ENCODE results near the gene GNG7.
"Not testable (repeated sequence)": the region's sequence is repeated elsewhere in the genome, so short reads cannot be mapped to it uniquely, and the experiment has no call there.

Gene GNG7

DNA sequence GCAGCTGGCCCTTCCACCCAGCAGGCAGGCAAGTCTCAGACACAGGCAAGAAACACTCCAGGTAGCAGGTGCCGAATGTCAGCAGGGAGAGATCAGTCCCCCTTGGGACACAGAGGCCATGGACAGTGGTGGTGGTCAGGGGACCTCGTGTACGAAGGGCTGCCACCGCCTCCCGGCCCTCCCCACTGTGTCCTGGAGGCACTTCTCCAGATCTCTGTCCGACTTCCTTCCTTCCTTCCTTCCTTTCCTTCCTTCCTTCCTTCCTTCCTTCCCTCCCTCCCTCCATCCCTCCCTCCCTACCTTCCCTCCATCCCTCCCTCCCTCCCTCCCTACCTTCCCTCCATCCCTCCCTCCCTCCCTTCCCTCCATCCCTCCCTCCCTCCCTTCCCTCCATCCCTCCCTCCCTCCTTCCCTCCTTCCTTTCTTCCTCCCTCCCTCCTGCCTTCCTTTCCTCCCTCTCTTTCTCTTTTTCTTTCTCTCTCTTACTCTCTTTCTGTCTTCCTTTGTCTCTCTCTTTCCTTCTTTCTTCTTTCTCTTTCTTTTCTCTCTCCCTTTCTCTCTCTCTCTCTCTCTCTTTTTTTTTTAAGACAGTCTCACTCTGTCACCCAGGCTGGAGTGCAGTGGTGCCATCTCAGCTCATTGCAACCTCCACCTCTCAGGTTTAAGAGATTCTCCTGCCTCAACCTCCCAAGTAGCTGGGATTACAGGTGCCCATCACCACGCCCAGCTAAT is 51.3 kb downstream of the GNG7 start:
- in situ Hi-C loops (cut with HindIII; ENCODE audit: low sequenced_read_pairs), result not testable (repeated sequence)

DNA sequence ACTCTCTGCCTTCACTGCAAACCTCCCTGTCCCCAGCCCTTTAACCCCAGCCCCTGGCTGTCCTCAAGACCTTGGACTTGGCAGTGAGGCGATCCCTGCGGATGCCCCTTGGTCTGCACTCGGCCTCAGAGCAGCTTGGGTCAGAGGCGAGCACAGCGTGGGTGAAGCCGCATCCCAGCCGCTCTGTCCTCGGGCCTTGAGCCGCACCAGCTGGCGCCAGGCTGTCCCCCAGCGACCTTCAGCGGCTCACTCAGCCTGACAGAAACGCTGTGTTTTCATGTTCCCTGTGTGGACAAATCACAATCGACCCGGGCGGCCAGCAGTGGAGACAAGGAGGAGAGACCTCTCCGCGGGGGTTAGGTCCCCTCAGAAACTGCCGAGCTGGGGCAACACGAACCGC is 52.0 kb downstream of the GNG7 start:
- in situ Hi-C loops (cut with HindIII; ENCODE audit: low sequenced_read_pairs), result no loop called here

DNA sequence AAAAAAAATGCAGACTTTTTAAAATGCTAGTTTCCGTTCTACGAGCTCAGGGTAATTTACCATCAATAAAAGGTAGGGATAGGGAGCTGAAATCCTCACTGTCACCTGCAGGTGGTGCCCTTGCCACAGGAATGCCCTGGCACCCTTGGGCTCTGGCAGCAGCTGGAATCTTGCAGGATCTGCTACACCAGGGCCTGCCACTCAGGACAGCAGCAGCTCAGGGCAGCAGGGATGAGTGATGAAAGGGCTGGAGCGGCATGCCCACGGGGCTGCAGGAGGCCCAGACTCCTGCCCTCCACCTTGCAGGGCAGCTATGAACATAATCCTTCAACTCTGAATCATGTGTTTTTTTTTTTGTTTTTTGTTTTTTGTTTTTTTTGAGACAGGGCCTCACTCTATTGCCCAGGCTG is 54.0 kb downstream of the GNG7 start:
- in situ Hi-C loops (cut with HindIII; ENCODE audit: low sequenced_read_pairs), result loop anchor here (10.0 kb wide), 1 partner anchor 86 kb away; no protein-coding TSS in a partner anchor

DNA sequence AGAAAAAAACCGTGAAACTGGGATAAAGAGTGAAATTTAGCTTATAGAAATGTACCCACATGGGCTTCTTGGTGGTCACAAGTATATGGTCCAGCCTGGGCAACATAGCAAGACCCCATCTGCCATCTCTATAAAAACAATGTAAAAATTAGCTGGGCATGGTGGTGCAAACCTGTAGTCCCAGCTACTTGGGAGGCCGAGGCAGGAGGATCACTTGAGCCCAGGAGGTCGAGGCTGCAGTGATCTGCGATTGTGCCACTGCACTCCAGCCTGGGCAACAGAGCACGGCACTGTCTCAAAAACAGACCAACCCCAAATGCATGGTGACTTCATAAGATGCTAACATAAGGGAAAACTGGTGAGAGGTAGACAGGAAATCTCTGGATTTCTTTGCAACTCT is 54.4 kb downstream of the GNG7 start:
- in situ Hi-C loops (cut with HindIII; ENCODE audit: low sequenced_read_pairs), result loop anchor here (10.0 kb wide), 1 partner anchor 87 kb away; no protein-coding TSS in a partner anchor

DNA sequence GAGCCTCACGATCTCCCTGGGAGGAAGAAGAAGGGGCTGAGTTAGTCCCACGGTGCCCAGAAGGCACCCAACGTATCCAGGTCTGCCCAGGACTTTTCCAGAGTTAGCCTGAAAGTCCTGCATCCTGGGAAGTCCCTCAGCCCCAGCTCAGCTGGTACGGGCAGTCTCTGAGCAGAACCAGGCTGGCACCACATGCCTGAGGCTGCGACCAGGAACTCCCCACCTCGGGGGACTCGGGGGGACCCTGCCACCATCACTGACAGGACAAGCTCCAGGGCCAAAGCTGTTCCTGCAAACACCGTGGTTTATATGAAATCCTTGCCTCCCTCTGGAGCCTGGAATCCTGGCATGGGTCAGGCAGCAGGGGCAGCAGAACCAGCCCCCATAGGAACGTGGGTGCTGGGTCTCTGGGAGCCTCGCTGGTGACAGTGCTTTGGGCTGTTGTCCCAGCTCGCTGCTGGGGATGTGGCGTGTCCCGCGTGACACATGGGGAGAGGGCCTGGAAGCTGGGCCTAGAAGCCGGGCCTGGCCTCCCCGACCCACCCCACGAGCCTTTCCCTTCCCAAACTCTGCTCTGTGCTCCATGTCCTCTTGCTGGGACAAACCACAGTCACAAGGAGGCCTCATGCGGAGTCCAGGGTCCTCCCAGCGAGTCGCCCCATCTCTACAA is 55.5 kb downstream of the GNG7 start:
- in situ Hi-C loops (cut with HindIII; ENCODE audit: low sequenced_read_pairs), result loop anchor here (10.0 kb wide), 1 partner anchor 88 kb away; no protein-coding TSS in a partner anchor

DNA sequence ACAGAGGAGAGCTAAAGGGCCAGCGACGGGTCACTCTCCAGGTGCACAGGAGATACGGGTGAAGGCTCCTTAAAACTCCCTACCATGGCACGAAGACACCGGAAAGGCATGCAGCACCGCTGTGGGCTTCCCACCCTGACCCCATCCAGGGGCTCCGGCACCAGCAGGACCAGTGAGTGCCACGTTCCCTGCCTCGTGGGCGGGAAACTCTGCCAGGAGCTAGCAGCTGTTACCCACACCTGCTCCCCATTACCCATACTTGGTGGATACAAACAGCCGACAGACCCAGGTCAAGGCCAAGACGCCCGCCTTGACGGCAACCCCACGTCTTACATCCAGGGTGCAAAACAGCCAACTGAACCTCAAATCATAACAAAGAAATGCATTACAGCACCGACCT is 56.7 kb downstream of the GNG7 start:
- in situ Hi-C loops (cut with HindIII; ENCODE audit: low sequenced_read_pairs), result loop anchor here (10.0 kb wide), 1 partner anchor 89 kb away; no protein-coding TSS in a partner anchor

DNA sequence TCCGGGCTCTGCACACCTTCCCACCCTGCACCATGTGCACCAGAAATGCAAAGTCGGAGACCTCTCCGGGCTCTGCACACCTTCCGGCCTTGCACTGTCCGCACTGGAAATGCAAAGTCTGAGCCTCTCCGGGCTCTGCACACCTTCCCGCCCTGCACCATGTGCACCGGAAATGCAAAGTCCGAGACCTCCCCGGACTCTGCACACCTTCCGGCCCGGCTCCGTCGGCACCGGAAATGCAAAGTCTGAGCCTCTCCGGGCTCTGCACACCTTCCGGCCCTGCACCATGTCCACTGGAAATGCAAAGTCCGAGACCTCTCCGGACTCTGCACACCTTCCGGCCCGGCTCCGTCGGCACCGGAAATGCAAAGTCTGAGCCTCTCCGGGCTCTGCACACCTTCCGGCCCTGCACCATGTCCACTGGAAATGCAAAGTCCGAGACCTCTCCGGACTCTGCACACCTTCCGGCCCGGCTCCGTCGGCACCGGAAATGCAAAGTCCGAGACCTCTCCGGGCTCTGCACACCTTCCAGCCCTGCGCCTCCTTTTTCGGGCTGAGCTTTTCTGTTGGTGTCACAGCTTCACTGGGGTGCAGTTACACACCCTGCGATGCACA is 59.3 kb downstream of the GNG7 start:
- in situ Hi-C loops (cut with HindIII; ENCODE audit: low sequenced_read_pairs), result loop anchor here (10.0 kb wide), 1 partner anchor 92 kb away; no protein-coding TSS in a partner anchor

DNA sequence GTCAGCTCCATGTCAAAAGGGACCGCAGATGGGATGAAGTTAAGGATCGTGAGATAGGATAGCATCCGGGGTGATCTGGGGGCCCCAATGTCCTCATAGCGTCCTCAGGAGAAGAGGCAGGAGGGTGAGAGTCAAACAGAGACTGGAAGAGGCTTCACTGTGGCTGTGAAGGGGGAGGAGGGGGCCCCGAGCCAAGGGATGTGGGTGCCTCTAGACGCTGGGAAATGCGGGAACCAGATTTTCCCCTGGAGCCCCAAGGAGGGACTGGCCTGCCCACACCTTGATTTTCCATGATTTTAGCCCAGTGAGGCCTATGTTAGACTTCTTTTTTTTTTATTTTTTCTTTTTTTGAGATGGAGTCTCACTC is 61.2 kb downstream of the GNG7 start:
- in situ Hi-C loops (cut with HindIII; ENCODE audit: low sequenced_read_pairs), result loop anchor here (10.0 kb wide), 1 partner anchor 93 kb away; no protein-coding TSS in a partner anchor

DNA sequence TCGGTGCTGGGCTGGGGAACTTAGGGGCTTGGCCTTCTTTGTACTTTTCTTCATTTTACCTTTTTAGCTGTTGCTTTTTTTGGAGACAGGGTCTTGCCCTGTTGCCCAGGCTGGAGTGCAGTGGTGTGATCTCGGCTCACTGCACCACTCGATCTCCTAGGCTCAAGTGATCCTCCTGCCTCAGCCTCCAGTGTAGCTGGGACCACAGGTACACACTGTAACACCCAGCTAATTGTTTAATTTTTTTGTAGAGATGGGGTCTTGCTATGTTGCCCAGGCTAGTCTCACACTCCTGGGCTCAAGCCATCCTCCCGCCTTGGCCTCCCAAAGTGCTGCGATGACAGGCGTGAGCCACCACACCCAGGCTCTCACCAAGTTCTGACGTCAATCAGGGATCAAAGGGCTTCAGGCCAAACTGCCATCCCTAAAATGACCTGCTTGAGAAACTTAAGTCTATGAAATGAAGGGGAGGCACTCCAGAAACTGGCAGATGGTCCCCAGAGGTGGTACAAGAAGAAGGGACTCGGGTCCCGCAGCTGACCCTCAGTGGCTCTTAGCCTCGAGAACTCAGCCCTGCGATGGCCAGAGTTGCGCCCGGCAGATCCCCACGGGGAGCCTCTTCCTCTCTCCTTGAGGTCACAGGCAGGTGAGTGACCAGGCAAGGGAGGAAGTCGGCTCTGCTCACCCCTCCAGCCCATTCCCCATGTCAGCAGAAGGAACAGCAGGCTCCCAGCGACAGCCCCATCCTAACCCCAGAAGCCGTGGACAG is 61.7 kb downstream of the GNG7 start:
- in situ Hi-C loops (cut with HindIII; ENCODE audit: low sequenced_read_pairs), result loop anchor here (10.0 kb wide), 1 partner anchor 94 kb away; no protein-coding TSS in a partner anchor

DNA sequence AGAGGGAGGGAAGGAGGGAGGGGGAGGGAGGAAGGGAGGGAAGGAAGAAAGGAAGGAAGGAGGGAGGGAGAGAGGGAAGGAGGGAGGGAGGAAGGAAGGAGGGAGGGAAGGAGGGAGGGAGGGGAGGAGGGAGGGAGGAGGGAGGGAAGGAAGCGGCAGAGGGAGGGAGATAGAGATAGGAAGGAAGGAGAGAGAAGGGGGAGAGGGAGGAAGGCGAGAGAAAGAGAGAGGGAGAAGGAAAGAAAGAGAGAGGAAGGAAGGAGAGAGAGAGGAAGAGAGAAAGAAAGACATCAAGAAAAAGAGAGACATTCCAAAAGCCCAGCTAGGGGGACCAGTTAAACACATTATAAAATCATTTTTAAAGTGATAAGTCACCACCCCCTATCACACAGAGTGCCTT is 62.5 kb downstream of the GNG7 start:
- in situ Hi-C loops (cut with HindIII; ENCODE audit: low sequenced_read_pairs), result loop anchor here (10.0 kb wide), 2 partner anchors 95 to 115 kb away; no protein-coding TSS in a partner anchor

DNA sequence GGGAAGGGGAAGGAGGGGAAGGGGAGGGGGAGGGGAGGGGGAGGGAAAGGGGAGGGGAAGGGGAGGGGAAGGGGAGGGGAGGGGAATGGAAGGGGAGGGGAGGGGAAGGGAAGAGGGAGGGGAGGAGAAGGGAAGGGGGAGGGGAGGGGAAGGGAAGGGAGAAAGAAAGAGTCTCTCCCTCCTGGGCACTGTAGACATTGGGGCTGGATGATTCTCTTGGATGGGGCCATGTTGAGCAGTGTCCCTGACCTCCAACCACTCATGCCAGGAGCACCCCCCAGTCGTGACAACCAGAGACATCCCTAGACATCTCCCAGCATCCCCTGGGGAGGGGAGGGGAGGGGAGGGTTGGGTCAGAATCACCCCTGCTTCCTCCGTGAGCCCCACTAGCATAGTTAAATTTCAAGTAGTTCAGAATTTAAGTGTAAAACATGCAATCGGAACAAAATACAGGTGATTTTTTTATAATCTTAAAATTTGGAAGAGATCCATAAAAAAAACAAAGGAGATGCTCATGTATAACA is 64.0 kb downstream of the GNG7 start:
- in situ Hi-C loops (cut with HindIII; ENCODE audit: low sequenced_read_pairs), result loop anchor here (10.0 kb wide), 1 partner anchor 116 kb away; no protein-coding TSS in a partner anchor

DNA sequence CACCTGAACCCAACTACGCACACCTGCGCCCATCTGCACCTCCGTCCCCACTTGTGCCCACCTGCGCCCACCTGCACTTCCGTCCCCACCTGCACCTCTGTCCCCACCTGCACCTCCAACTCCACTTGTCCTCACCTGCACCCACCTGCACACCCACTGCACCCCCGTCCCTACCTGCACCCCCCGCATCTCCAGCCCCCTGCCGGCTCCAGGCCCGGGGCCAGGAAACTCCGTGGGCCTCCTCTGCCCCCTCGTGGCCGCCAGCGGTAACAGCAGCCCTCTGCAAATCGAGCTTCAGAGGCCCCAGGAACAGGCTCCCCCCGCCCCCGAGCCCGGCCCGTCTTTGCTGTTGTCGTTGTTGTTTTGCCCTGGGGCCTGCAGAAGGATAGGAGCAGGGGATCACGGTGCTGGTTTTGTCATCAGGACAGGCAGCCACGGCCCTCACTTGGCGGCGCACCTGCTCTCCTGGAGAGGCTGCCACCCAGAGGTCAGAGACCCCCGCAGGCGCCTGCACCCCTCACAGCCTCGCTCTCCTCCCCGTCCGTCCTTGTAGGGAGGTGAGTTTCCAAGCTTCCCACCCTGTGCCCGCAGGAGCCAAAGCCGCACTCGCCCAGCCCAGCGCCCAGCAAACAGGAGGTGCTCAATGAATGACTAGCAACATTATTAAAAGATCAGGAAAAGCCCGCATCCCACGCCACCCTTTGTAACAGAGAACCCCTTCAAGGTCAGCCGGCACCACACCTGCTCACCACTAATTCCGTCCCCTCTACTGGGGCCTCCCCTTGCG is 65.4 kb downstream of the GNG7 start:
- in situ Hi-C loops (cut with HindIII; ENCODE audit: low sequenced_read_pairs), result loop anchor here (10.0 kb wide), 1 partner anchor 118 kb away; no protein-coding TSS in a partner anchor

DNA sequence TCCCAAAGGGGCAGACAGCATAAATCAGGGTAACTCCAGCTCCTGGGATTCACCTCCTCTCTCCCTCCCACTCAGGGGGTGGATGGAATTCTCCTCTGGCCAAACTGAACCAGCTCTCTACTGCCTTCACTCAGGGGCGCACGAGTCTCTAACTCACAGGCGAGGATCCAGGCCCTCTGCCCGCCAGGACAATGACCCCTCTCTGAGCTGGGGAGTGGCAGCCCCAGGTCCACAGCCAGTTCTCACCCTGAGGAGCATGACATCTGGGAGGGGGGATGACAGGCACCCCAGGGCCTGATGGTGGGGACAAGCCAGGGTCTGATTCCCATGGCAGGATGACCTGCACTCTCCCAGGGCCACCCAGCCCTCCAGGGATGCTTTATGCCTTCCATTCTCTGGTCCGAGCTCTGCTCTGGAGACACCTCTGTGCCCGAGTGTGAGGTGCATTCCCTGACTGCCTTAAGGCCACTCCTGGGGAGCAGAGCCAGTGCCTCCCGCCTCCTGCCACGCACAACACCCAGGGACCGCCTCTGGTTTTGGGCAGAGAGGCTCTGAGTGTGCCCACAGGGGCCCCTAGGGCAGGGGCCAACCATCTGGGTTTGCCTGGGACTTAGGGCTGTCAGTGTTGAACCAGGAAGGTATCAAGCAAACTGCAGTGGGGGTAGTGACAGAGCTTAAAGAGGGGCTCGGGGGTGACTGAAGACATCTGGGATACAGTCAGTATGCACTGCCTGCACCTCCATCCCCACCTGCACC is 66.2 kb downstream of the GNG7 start:
- in situ Hi-C loops (cut with HindIII; ENCODE audit: low sequenced_read_pairs), result loop anchor here (10.0 kb wide), 1 partner anchor 118 kb away; no protein-coding TSS in a partner anchor

DNA sequence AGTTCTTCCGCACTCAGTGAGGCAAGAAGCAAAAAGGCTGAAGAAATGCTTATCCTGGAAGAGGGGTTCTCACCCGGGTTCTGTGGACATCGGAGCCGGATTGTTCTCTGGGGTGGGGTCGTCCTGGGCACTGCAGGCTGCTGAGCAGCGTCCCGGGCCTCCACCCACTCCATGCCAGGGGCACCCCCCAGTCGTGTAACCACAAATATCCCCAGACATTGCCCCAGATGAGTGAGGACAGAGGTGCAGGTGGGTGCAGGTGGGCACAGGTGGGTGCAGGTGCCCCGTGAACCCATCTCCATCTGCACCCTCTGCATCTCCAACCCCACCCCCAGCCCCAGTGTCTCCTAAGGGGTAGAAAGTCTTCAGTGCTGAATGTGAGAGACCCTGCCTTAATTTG is 67.5 kb downstream of the GNG7 start:
- in situ Hi-C loops (cut with HindIII; ENCODE audit: low sequenced_read_pairs), result loop anchor here (10.0 kb wide), 1 partner anchor 120 kb away; no protein-coding TSS in a partner anchor

DNA sequence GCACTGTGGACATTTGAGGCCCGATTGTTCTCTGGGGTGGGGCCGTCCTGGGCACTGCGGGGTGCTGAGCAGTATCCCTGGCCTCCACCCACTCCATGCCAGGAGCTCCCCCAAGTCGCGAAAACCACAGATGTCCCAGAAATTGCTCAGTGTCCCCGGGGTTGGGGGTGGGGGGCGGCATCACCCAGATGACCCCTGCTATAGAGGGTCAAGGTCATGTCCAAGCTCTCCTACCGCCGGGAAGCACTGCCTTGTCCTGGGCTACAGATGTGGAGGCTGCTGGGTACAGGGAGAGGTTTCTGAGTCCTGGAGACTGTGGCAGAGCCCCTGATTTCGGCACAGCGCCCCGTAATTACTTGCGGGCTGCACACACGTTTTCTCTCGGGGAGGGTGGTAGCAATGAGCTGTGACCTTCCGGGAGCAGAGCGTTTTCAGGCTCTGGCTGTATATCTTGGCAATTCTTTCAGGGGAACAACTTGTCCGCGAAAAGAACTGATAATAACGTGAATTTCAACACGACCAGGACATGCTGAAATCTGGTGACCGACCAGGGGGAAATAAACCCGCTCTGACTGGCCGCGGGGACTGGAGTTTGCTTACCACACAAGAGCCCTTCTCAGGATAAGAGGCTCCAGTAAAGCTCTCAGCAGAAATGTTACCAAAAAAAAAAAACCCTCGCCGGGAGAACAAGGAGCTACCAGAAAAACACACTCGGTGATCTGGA is 68.1 kb downstream of the GNG7 start:
- in situ Hi-C loops (cut with HindIII; ENCODE audit: low sequenced_read_pairs), result loop anchor here (10.0 kb wide), 1 partner anchor 120 kb away; no protein-coding TSS in a partner anchor

DNA sequence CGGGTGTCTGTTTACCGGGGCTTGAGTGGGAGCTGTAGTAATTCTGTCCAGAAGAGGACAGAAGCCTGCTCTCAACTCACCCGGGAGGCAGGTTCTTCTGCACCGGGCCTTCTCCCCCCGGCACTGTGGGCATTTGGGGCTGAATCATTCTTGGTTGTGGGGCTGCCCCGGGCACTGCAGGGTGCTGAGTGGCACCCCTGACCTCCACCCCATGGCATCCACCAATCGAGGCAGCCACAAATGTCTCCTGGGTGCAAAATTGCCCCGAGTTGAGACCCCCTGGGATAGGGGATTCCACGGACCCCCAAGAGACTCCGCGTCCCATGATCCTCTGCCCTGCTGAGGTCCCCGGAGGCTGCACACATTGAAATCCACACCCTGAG is 68.8 kb downstream of the GNG7 start:
- in situ Hi-C loops (cut with HindIII; ENCODE audit: low sequenced_read_pairs), result loop anchor here (10.0 kb wide), 1 partner anchor 121 kb away; no protein-coding TSS in a partner anchor

DNA sequence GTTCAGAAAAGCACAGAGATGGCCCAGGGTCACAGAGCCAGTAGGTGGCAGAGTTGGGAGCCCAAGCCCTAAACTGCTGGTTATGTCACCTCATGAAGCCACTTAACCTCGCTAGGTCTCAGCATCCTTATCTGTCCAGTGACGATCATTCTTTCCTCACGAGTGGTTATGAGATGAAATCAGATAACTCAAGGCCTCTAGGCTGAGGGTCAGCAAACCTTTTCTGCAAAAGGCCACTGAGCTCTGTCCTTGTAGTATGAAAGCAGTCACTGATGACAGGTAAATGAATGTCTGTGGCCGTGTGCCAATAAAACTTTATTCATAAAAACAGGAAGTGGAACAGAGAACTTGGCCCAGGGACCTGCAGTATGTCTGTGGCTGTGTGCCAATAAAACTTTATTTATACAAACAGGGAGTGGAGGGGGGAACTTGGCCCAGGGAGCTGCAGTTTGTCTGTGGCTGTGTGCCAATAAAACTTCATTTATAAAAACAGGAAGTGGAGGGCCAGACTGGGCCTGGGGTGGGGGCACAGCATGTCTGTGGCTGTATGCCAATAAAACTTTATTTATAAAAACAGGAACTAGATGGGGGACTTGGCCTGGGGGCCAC is 71.2 kb downstream of the GNG7 start:
- in situ Hi-C loops (cut with HindIII; ENCODE audit: low sequenced_read_pairs), result loop anchor here (10.0 kb wide), 1 partner anchor 123 kb away; no protein-coding TSS in a partner anchor
